NCI-H446 (cell line): ENCODE results near the gene TMEM204.

ENCODE experiments used
- DNase-seq, 2 experiments: peaks; one replicate each; lab custom pipeline; 2025; lab: John Stamatoyannopoulos, UW

Gene TMEM204

GRCh38 chr16:1499756-1500464, 33.6 kb upstream of the TMEM204 start:
- DNase-seq, result no peak

GRCh38 chr16:1500465-1501150, 32.9 kb upstream of the TMEM204 start:
- DNase-seq, result no peak

- DNase-seq, result no peak
These were observed 31.8 kb upstream of the TMEM204 start for GRCh38 chr16:1501630-1502029.

GRCh38 chr16:1502092-1503004, 31.1 kb upstream of the TMEM204 start:
- no peak for DNase-seq

- no peak for DNase-seq
These were observed 30.1 kb upstream of the TMEM204 start for GRCh38 chr16:1503110-1503955.

GRCh38 chr16:1505073-1505844, 28.2 kb upstream of the TMEM204 start:
- no peak for DNase-seq

GRCh38 chr16:1505912-1506311, 27.6 kb upstream of the TMEM204 start:
- no peak for DNase-seq

GRCh38 chr16:1506494-1507213, 26.8 kb upstream of the TMEM204 start:
- DNase-seq, result no peak

GRCh38 chr16:1508494-1509187, 24.8 kb upstream of the TMEM204 start:
- DNase-seq, result no peak

GRCh38 chr16:1509307-1510221, 23.9 kb upstream of the TMEM204 start:
- no peak for DNase-seq

- no peak for DNase-seq
These were observed 23.2 kb upstream of the TMEM204 start for GRCh38 chr16:1510272-1510671.

- DNase-seq, result no peak
These were observed 22.5 kb upstream of the TMEM204 start for GRCh38 chr16:1510941-1511351.

- DNase-seq, result no peak
These were observed 21.6 kb upstream of the TMEM204 start for GRCh38 chr16:1511662-1512569.

- DNase-seq, result no peak
These were observed 20.7 kb upstream of the TMEM204 start for GRCh38 chr16:1512774-1513173.

- DNase-seq, result no peak
These were observed 19.0 kb upstream of the TMEM204 start for GRCh38 chr16:1514507-1514906.

GRCh38 chr16:1518626-1519135, 14.8 kb upstream of the TMEM204 start:
- no peak for DNase-seq

- DNase-seq, result no peak
These were observed 13.6 kb upstream of the TMEM204 start for GRCh38 chr16:1519831-1520230.
